ENCODE data around the gene ACADS. TPM values are rescaled to one million over a fixed set of nuclear protein-coding genes. Genes with fewer than 3 reads are reported as not detected.

The ACADS gene
- total RNA-seq (2014; rRNA removed; shearing (Covaris generic); ENCODE audit: low replicate concordance): 44.1 and 55.0 TPM in 2 replicates

DNA sequence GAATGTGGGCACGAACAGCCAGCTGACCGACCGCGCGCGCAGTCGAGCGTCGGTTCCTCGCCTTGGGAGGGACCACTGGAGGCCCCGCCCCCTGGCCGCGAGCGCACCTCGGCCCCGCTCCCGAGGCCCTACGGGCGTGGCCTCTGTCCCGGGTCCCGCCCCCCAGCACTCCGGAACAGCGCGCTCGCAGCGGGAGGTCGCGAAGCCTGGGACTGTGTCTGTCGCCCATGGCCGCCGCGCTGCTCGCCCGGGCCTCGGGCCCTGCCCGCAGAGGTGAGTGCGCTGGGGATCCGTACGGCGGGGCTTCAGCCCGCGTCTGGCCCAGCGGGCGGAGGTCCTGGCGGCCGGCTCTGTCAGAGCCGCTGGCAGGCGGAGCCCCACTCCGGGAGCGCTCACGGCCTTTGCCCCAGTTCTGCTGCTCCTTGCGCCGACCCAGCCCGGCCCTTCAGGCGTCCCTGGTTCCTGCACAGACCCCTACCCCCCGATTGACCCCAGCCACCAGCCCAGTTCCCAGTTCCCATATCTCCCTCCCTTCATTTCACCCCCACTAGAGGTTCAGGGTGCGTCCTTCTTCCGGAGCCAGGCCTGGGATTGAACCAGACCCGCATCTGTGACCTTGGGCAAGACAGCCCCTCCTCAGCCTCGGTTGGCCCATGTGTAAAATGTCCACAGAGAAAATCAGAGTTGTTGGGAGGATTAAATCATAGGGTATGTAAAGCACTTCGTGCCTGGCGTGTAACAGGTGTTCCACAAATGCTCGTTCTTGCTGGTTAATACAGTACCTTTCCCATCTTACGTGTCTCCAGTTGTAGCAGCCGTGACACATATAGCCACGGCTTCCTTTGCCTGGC, at the start of gene ACADS:
Gene ACADS, plus strand, starts transcription at position 168 of the 851 bp plus-strand sequence. Its CDS starts 60 bp downstream, at position 228.
- in situ Hi-C loops (cut with HindIII; ENCODE audit: low pct_unique_long_range_greater_than_20kb, low sequenced_read_pairs): no loop called here
- DNase-seq (ENCODE audit: low read depth): peak; percentile 84

DNA sequence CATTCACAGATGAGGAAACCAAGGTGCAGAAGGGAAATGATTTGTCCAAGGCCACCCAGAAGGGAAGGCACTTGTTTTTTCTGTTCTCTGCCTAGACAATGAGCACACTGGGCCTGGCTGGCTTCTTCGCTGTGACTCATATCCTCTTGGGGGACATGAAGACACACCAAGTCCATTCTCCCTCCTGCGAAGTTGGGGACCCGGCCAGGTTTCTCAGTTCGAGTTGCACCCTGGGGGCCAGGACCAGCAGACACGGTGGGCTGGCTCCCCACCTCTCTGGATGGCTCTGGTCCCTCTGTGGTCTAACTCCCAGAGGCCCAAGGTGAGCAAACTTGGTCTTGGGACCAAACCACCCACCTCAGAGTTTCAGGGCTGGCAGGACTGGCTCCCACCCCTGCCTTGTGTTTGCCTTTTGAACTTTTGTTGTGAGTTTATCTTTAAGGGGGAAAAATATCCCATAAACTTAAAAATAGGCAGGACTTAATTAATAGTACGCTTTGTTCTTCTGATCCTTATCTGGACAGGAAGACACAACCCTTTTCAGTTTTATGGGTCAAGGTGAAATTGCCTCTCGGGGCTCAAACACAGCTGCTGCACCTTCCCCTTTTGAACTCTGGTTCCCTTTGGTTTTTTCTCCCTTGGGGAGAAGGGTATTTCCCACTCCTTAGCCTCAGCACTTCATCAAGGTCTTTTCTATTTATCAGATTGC, 47.7 kb upstream of the ACADS start:
- no peak for DNase-seq (ENCODE audit: low read depth)
- in situ Hi-C loops (cut with HindIII; ENCODE audit: low pct_unique_long_range_greater_than_20kb, low sequenced_read_pairs): no loop called here

DNA sequence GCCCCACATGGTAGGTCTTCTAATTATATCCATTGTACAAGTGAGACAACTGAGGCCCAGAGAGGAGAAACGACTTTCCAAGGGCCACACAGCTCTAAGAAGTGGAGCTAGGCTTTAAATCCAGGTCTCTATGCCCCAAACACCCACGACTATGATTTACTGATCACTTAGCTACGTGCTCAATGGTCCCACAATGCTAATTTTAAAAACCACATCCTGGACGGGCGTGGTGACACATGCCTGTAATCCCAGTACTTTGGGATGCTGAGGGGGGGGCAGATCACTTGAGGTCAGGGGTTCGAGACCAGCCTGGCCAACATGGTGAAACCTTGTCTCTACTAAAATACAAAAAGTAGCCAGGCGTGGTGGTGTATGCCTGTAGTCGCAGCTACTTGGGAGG, 47.1 kb upstream of the ACADS start:
- in situ Hi-C loops (cut with HindIII; ENCODE audit: low pct_unique_long_range_greater_than_20kb, low sequenced_read_pairs): no loop called here
- DNase-seq (ENCODE audit: low read depth): no peak

DNA sequence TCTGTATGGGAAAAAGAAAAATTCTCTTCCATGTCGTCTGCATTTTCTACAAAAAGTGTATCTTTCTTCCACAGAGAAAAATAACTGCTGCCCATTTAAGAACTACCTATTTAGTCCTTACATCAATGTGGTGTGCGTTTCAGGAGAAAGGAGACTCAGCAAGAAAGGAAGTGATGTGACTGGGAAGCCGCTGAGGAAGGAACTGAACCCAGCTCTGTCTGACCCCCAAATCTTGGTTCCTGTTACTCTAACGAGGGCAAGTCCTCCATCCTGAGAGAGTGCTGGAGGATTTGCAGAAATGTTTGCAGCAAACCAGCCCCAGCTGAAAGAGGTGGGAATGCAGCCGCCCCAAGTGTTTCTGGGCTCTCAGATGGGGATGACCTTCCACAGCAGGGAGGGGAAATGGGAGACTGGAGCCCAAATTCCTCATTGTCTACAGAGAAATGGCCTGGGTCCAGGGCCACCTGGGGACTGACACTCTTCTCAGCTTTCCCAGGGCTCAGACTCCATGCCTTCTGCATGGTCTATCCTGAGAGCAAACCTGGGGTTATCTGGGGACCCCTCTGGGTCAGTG, 45.4 kb upstream of the ACADS start:
- in situ Hi-C loops (cut with HindIII; ENCODE audit: low pct_unique_long_range_greater_than_20kb, low sequenced_read_pairs): no loop called here
- no peak for DNase-seq (ENCODE audit: low read depth)

- DNase-seq (ENCODE audit: low read depth): no peak
- in situ Hi-C loops (cut with HindIII; ENCODE audit: low pct_unique_long_range_greater_than_20kb, low sequenced_read_pairs): no loop called here
These were observed 41.1 kb upstream of the ACADS start for GRCh38 chr12:120684523-120684932.

DNA sequence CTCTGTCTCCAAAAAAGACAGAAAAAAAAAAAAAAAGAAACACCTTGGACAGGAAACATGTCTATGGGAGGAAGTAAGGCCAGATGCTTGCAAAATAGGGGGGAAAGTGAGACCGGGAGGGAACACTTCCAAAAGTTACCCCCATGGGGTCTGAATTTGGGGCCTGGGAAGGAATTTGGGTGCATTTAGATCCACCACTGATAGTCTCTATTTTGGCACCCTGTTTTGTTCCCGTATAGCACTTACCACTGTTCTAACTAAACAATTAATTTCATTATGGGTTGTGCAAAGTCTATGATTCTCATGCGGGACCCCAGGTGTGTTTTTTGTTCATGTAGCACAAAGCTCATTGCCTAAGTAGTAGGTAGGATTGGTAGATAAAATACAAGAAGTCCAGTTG, 40.1 kb upstream of the ACADS start:
- in situ Hi-C loops (cut with HindIII; ENCODE audit: low pct_unique_long_range_greater_than_20kb, low sequenced_read_pairs): no loop called here
- DNase-seq (ENCODE audit: low read depth): no peak

GRCh38 chr12:120686151-120686689, 39.4 kb upstream of the ACADS start:
- in situ Hi-C loops (cut with HindIII; ENCODE audit: low pct_unique_long_range_greater_than_20kb, low sequenced_read_pairs): no loop called here
- DNase-seq (ENCODE audit: low read depth): peak; percentile 99

DNA sequence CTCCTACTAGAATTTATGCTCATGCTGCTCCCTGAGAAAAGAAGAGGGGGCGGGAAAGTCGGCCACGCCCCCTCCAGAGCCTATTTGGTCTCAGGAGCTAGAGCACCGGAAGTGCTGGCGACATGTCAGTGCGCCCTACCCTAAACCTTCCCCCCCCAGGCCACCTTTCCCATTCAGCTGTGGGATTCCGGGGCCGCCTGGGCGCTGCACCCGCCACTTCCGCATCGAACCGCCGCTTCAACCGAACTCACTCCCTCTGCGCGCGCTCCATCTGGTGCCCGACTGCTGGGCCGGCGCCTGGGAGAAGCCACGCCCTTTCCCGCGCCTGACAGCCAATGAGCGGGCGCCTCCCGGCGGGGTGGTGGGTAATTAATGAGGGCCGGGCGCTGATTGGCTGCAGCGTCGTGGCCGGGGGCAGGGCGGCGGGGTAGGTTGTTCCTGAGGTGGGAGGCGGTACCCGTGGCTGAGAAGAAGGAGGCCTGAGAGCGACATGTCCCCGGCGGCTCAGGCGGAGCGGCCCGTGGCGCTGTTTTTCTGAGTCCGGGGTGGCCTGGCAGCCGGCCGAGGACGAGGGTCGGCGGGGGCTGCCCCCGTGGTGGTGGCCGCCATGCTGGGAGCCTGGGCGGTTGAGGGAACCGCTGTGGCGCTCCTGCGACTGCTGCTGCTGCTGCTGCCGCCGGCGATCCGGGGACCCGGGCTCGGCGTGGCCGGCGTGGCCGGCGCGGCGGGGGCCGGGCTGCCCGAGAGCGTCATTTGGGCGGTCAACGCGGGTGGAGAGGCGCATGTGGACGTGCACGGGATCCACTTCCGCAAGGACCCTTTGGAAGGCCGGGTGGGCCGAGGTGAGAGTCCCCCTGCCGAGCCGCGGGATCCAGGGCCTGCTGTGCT, 38.7 kb upstream of the ACADS start, which contains the start of gene MLEC:
Gene MLEC, plus strand, starts transcription at position 460 of the 888 bp plus-strand sequence. Its CDS starts 148 bp downstream, at position 608.
- in situ Hi-C loops (cut with HindIII; ENCODE audit: low pct_unique_long_range_greater_than_20kb, low sequenced_read_pairs): no loop called here

GRCh38 chr12:120687578-120688289, 37.9 kb upstream of the ACADS start:
- in situ Hi-C loops (cut with HindIII; ENCODE audit: low pct_unique_long_range_greater_than_20kb, low sequenced_read_pairs): no loop called here
- peak; percentile 19 for DNase-seq (ENCODE audit: low read depth)

More for the DNA sequence above, 38.7 kb upstream of the ACADS start, which contains the start of gene MLEC:
- DNase-seq (ENCODE audit: low read depth): peak; percentile 99

DNA sequence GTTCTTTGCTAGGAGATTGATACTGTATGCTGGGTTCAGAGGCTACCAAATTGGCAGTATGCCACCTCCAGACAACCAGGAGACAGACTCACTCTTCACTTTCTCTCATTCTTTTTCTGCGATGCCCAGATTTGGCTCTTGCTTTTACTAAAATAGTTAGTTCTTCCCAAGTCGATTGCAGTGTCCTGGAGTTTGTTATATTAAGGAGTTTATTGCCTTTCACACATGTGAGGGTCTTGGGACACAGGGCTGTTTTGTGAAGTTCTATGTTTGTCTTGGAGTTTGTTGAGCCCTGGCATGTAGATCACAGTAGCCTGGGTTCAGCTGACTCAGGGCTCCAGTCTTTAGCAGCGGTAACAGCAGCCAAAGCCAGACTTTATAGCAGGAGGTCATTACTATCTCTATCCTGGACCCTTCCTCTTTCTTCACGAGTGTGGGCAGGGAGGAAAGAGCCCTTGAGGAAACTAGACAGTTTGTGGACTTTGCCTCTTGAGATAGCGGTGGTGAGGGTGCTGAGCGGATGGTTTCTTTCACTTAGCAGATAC, 37.0 kb upstream of the ACADS start:
- DNase-seq (ENCODE audit: low read depth): peak; percentile 27
- in situ Hi-C loops (cut with HindIII; ENCODE audit: low pct_unique_long_range_greater_than_20kb, low sequenced_read_pairs): no loop called here

DNA sequence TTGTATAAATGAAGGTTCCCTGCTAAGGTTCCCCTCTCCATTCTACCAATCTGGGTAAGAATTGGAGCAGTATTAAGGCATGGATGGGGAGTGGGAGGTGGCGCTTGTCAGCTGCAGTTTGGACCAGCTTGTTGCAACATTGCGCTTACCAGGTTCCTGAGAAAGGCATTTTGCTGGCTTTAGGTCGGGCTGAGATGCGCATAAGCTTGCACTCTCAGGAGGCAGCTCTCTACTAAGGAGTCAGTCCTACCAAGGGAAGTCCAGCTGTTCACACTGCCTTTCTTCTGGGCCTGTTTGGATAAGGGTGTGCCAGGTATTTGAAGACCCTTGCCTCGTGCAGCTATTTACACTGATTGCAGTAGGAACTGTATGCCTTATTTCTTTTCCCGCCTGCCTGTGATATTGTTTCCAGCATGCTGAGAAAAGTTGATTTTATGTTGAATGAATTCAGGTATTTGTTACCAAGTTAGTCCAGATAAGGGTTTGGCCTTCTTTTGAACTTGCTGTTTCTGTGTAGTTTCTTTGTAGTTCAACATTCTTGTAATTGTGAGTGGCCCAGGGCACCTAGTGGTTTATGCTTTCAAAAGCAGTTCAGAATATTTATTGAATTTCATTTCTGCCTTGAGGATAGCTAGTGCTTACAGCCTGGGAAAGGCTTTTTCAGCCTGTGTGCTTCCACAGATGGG, 36.1 kb upstream of the ACADS start:
- in situ Hi-C loops (cut with HindIII; ENCODE audit: low pct_unique_long_range_greater_than_20kb, low sequenced_read_pairs): no loop called here
- no peak for DNase-seq (ENCODE audit: low read depth)

- in situ Hi-C loops (cut with HindIII; ENCODE audit: low pct_unique_long_range_greater_than_20kb, low sequenced_read_pairs): no loop called here
- no peak for DNase-seq (ENCODE audit: low read depth)
These were observed 35.6 kb upstream of the ACADS start for GRCh38 chr12:120690083-120690450.

GRCh38 chr12:120690978-120691377, 34.6 kb upstream of the ACADS start:
- in situ Hi-C loops (cut with HindIII; ENCODE audit: low pct_unique_long_range_greater_than_20kb, low sequenced_read_pairs): no loop called here
- no peak for DNase-seq (ENCODE audit: low read depth)

GRCh38 chr12:120692524-120693033, 33.0 kb upstream of the ACADS start:
- in situ Hi-C loops (cut with HindIII; ENCODE audit: low pct_unique_long_range_greater_than_20kb, low sequenced_read_pairs): no loop called here
- DNase-seq (ENCODE audit: low read depth): peak; percentile 94

DNA sequence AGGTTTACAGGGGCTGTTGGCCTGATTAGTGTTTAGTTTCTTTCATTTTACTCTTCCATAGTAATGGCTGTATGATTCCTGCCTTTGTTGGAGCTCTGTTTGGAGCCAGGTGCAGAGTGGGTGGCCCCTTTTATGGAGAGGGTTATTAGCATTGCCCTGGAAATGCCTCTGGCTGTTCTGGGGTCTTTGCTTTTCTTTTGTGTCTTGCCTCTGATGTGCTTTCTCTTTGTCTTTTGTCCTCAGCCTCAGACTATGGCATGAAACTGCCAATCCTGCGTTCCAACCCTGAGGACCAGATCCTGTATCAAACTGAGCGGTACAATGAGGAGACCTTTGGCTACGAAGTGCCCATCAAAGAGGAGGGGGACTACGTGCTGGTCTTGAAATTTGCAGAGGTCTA, 31.8 kb upstream of the ACADS start:
- in situ Hi-C loops (cut with HindIII; ENCODE audit: low pct_unique_long_range_greater_than_20kb, low sequenced_read_pairs): no loop called here
- DNase-seq (ENCODE audit: low read depth): no peak

GRCh38 chr12:120696626-120697025, 29.0 kb upstream of the ACADS start:
- in situ Hi-C loops (cut with HindIII; ENCODE audit: low pct_unique_long_range_greater_than_20kb, low sequenced_read_pairs): no loop called here

More at GRCh38 chr12:120696626-120697025, 29.0 kb upstream of the ACADS start:
- no peak for DNase-seq (ENCODE audit: low read depth)
